NCI-H128 (cell line): ENCODE measurements around the gene HPCAL1.
A peak's percentile ranks its signal among the peaks of the same experiment; 100 is the strongest.

Experiments
- DNase-seq: peaks from one replicate; lab custom pipeline; 2025; ENCODE audit not compliant: unreplicated experiment; lab: John Stamatoyannopoulos, UW

HPCAL1 gene

DNA sequence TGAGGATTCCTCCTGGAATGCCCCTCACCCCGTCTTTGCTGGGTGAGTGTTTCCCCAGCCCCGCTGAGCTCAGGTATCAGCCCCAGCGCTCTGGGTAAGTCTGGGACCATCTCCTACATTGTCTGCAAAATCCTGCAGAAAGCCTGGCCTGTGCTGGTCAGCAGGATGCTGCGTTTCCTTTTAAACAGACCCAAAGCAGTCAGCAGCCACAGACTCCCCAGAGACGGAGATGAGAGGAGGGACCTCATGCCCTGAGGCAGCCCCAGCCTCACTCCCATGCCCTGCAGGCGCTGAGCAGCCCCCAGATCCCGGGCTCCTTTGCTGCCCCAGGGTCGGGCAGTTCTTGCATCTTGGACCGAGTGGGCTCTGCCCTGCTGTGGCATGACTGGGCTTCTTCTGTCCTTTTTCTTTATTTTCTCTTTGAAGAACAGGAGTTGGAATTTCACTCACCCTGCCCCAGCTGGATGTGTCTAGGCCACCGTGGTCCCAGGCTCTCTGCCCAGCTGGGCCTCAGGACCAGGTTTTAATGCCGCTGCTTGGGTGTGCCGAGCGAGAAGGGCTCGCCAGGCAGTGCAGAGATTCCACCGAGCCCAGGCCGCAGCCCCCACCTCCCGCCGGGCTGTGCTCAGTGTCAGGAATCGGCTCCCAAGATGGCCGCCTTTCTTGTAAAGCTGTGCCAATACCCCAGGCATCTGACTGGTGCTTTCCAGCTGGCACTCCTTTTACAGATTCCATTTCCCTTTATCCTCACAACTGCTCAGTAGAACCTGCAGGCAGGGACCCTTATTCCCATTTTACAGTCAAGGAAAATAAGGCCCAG, 101.8 kb downstream of the HPCAL1 start:
- DNase-seq: no peak

DNA sequence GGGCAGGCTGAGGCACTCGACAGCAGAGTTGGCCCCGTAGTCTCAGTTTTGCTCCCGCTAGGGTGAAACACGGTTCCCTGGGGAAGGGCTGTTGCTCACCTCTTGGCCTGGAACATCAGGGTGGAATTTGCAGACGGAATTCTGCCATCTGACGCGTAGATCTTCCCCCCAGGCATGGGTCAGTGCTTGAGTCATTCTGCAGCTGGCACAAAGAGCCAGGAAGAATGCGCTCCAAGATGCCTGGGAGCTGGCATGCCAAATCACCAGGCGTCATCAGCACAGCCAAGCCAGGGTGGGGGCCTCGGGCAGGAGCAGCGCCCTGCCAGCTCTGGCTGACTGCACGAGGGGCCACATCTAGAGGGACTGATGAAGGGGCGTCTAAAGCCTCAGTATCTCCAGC, 102.7 kb downstream of the HPCAL1 start:
- no peak for DNase-seq

- DNase-seq: no peak
Measured at GRCh38 chr2:10406016-10406415, 103.3 kb downstream of the HPCAL1 start.

GRCh38 chr2:10406491-10407188, 103.9 kb downstream of the HPCAL1 start:
- DNase-seq: no peak

GRCh38 chr2:10407432-10407831, 104.7 kb downstream of the HPCAL1 start:
- no peak for DNase-seq

- DNase-seq: no peak
Measured at GRCh38 chr2:10407841-10408648, 105.3 kb downstream of the HPCAL1 start.

GRCh38 chr2:10408649-10409579, 106.2 kb downstream of the HPCAL1 start:
- DNase-seq: peak; percentile 71

DNA sequence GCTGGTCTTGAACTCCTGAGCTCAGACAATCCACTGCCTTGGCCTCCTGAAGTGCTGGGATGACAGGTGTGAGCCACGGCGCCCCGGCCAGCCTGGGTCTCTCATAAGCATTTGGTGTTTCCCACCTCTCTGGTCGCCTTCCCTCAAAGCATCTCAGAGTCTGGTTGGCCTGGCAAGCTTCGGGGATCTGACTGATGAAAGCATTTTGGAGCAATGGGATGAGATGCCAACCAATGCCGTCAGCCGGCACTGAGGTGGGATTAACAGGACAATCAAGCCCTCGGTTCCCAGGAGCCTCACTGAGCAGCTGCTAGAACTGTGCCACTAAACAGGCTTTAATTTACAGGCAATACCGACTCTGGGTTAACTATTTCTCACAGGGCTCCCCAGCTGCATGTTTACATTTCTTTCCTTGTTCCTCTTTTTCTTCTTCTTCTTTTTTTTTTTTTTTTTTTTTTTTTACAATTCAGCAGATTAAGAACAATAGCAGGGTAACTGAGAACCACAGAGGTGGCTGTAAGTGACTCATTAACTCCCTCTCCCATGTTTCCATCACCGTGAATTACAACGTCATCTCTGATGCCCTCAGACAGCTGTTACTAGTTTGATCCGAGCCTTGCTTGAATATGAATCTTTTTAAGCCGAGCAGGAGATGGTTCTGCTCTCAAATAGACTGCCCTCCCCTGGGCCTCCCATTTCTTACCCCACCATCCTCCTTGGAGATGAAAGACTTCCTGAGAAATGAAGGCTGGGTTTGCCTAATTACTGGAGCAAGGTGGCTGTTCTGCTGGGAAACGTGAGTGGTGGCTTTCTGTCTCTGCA, 107.5 kb downstream of the HPCAL1 start:
- DNase-seq: no peak

GRCh38 chr2:10410823-10411437, 108.2 kb downstream of the HPCAL1 start:
- DNase-seq: no peak

- no peak for DNase-seq
Measured at GRCh38 chr2:10411557-10411956, 108.9 kb downstream of the HPCAL1 start.

DNA sequence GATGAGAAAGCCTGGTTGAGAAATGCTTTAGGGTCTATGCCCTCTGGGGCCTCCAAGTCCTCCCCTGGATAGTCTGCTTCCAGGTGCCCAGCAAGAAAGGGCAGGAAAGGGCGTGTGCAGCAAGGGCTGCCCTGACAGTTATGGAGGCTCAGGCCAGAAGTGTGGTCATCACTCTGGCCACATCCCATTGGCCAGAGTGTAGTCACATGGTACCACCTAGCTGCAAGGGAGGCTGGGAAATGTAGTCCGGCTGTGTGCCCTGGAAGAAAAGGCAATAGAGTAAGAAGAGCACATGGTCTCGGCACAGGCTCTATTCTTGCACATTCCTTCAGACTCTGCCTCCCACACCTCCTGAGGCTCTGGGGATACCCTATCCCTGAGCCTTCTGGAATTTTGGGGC, 109.7 kb downstream of the HPCAL1 start:
- no peak for DNase-seq

- DNase-seq: no peak
Measured at GRCh38 chr2:10413503-10413902, 110.8 kb downstream of the HPCAL1 start.

GRCh38 chr2:10413991-10414451, 111.3 kb downstream of the HPCAL1 start:
- DNase-seq: peak; percentile 29

GRCh38 chr2:10414591-10414990, 111.9 kb downstream of the HPCAL1 start:
- no peak for DNase-seq

DNA sequence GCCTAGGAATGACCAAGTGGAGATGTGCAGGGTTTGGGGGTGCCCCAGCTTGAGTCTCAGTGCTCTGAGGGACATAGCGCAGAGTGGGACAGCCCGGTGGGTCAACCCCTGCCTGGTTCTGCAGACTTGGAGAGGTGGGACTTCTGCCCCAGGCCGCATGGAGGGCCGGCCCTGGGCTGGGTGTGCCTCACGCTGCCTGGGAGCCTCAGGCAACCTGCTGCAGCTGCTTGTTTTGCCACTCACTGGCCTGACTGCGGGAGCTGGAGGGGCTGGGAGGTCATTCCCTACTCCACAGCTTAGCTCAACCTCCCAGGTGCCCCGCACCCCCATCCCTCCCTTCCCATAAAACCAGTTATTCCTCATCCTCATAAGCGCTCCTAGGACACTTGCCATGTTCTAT, 112.3 kb downstream of the HPCAL1 start:
- no peak for DNase-seq

DNA sequence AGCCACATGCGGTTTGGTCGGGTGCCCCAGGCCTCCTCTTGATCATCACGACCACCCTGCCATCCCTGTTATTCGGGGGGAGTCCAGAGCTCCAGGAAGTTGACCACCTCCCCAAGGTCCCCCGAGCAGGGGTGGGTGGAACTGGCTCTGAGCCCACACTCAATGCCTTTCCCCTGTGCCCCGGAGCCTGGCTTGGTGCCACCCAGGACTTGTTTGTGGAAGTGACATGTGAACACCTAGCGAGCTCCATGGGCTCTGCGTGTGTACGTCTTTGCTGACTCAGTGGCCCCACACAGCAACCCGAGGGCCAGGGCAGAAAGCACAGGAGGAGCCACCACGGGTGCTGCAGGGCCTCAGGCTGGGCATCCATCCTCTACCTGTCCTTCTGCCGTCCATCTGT, 112.9 kb downstream of the HPCAL1 start:
- DNase-seq: no peak

- DNase-seq: no peak
Measured at GRCh38 chr2:10417551-10418335, 115.0 kb downstream of the HPCAL1 start.

- DNase-seq: no peak
Measured at GRCh38 chr2:10419553-10420257, 117.0 kb downstream of the HPCAL1 start.
